Activated CD8-positive, alpha-beta memory T cell treated with anti-CD3 and anti-CD28 coated beads, Interleukin-2, amount 50 U/mL, for 24 hours (primary cell): ENCODE measurements around the gene GRID1.

ENCODE experiments used
- DNase-seq: peaks from one replicate; pipeline ENCODE4 v3.0.0-alpha.2; 2020; ENCODE audit errors: extremely low read depth

The GRID1 gene

DNA sequence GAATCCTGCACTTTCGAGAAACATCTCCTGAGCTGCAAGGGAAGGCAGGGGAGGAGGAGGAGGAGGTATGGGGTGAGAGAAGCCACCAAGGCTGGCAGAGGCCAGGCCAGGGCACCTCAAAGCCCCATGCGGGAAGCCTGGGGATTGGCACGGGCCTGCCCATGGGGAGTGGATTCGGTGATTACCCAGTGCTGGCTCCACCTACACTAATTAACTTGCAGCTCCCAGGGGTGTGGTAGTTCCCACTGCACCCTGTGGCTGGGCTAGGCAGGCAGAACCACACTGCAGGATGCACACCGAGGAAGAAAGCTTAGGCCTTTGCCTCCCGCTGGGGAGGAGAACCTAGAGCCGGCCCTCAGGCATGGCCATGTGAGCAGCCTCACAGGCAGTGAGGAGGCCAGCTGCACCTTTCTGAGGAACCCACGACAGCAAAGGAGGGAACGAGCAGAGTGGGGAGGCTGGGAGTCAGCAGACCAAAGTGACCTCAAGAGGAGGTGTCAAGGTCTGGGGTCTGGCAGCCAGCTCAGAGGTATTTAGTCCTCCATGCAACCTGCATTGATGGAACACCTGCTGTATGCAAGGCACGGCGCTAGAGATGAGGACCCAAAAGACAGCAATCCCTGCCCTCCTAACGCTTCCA, 27.2 kb downstream of the GRID1 start:
- no peak for DNase-seq

DNA sequence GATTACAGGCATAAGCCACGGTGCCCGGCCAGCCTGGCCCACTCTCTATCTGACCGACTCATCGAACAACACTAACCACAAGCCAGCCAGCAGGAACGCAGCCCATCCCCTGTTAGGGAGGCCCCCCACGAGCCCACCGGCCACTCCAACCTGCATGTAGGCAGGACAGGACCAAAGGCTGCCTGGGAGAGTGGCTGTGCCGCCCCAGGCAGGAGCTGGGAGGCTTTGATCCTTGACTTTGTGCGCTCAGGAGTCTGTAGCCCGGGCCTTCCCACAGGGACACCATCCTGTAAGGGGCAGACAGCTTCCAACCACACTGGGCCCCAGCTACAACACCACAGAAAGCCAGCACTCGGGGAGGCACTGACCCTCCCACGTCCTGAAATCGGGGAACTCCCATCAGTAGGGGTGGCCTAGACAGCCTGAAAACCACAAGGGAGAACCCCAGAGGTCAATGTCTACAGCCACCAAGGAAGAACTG, 29.4 kb downstream of the GRID1 start:
- DNase-seq = no peak

GRCh38 chr10:86336341-86336740, 30.3 kb downstream of the GRID1 start:
- DNase-seq = no peak

GRCh38 chr10:86335831-86336230, 30.8 kb downstream of the GRID1 start:
- DNase-seq = no peak

DNA sequence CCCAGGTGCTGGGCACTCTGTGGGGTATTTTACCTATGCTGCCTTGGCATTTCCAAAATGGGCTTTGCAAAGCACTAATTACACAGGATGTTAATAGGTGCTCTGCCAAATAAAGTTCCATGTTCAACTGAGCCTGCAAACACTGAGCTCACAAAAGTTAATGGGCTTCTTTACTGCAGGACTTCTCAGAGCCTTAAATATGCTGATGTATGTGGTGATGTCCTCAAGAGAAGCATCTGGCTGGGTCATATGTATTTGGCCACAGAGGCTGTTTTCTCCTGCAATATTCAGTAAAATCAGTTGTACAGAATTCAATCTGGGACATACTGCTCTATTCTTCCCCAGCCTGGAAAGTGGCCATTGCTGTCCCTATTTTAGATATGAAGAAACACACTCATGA, 31.3 kb downstream of the GRID1 start:
- DNase-seq = no peak

GRCh38 chr10:86334488-86335085, 32.0 kb downstream of the GRID1 start:
- no peak for DNase-seq

DNA sequence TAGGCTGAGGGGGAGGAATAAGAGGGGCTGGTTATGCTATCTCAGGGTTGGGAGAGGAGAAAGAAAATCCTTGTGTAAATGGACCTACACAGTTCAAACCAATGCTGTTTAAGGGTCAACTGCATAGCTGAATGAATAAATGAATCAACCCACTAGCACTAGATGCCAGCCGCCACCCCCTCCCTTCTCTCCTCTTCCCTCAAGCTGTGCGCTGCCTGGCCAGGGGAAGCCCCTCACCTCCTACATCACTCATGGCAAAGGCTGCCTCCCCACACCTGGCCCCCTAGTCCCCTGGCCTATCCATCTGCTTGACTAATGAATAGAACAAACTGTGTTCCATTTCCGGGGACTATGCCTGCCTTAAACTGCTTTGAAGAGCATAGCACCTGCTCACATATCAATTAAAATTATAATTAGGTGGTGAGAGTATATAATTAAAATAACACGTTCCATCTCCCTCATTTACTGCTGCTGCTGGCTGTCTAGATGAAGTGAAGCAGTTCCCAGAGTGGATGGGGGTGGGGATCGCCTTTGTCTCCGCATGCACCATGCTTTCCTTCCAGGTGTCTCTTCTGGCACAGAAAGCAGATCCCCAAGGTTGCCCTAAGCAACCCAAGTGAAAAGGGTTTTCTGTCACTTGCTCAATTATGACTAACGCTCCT, 32.6 kb downstream of the GRID1 start:
- DNase-seq = no peak

- no peak for DNase-seq
Observed at GRCh38 chr10:86331861-86332260, 34.7 kb downstream of the GRID1 start.

DNA sequence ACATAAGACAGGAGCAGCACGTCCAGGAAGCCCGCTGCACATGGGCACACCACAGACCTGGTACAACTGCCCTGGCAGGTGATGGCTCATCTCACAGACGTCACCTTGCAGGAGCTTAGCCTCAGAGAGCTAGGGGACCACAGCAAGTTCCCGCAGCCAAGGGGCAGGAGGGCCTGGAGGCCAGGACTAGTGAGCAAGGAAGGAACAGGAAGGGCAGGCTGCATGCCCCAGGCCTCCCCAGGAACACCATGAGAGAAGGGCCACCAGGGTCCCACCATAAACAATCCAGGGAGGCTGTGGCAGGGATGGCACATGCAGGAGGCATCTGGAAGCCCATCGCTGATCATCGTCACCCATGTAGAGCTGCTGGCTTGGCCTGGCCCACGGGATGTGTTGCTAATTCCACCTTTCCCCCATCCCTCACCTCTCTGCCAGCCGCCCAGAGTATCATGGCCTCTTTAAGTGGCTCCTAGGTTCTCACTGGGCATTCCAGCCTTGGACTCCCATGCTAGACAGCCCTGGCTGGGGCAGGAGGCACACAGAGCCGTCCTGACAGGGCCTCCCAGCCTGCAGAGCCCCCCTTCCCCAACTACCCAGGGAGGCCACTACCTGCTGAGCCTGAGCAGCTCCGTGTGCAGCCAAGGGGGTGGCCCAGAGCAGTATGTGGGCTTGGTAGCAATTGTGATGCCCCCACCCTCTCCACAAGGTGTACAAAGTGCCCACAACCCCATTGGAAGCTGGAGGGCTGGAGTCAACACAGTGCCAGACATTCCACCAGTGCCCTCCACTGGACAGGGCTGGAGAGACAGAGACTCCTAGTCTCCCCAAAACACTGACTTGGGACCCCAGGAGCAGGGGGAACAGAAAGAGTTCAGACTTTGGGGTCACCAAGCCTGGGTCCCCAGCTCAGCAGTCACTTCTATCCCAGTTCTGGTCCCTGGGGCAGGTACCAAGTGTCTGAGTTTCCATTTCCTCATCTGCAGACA, 35.5 kb downstream of the GRID1 start:
- DNase-seq = no peak

DNA sequence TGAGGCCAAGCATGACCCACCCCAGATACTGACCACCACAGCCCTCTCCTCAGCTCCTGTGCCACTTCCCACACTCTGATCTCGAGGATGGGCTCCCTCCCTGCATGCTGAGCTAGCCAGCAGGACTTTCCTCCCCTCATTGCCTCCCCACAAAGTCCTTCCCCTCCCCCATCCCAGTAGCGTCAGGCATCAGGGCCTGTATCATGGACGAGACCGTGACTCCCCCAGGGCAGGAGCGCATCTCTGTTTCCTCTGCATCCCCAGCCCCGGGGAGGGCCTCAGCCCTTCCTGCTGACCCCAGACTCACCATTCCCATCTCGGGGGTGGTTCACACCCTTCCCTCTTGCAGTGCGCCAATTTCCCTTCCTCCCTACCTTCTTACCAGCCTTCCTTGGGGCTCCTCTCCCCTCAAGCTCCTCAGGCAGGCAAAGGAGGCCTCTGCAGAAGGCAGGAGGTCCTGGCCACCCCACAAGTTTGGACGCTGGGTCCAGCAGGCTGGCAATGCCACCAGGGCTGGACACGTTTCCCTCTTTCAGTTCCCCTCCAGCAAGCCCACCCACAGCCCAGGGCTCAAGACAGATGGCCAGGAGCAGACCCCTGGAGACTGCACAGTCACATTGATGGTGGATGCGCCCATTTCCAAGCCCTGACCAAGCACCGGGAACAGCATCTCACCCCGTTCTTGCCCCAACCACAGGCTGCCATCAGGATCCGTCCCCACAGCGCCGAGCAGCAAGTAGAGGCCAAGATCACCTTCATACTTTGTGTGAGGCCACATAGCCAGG, 36.5 kb downstream of the GRID1 start:
- DNase-seq = no peak

DNA sequence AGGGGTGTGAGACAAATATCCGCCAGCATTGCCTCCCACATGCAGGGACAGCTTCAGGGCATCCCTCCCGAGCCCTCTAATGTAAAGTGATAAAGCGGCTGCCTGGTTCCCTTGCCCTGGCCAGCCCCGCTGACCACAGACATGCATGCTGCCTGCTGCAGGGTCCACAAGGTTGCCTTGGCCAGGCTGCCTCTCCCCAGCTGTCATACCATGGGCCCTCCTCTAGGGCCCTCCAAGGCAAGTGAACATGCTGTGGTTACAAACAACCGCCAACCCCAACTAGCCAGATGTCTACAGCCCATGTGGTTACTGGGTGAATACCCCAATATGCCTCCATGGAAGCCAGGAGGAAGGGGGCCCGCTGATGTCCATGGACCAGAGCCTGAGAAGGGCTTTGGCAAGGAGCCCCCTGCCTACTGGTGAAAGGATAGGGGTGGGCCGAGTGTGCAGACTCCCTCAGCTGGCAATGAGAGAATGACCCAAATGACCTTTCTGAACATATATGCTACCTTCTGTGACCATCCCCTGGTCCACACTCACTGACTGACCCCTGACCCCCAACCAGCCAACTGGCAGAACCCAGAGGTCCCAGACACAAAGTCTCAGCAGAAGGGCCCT, 37.4 kb downstream of the GRID1 start:
- no peak for DNase-seq

DNA sequence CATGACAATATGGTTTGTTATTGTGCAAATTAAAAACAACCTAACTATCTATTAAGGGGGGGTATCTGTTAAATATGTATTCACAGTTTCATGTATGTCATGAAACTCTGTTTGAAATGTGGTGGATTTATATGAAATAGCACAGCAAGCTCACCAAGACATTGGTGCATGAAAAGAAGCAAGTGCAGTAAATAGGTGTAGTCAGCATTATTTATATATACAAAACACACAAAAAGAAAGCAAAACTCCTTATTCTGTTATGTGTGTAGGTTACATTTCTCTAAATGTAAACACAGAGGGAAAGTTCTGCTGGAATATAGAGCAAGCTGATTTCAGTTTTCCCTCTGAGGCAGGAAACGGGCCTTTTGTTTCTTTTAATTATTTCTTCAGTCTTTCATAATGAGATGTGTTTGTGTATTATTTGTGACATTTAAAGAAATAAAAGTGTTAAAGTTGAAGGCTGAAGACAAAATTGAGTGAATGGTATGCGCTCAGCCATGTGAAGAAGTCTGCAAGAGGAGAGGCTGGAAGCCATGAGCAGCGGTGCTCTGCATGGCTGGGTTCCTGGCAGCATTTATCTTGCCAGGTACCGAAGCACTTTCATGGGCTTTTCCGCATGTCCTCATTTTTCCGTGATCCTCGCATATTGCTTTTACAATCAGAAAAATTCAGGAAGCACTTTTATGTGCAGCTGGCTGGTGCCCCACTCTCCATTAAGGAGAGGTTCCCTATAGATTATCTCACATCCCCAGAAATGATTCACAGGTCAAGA, 38.5 kb downstream of the GRID1 start:
- DNase-seq = no peak

DNA sequence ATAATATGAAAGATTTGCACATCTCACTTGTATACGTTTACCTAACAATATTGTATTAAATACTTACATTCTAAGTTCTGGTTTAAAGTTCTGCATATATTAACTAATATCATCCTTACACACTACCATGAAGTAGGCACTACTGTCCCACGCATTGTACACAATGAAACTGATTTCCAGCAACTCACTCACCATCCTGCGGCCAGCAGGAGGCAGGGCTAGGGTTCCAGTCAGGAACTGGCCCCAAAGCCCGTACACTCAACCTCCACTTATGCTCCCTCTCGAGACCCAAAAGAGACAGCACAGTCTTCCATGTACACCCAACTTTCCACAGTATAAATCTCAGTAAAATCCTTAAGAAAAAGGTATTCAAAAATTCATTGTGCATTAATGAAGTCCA, 41.4 kb downstream of the GRID1 start:
- DNase-seq = no peak

DNA sequence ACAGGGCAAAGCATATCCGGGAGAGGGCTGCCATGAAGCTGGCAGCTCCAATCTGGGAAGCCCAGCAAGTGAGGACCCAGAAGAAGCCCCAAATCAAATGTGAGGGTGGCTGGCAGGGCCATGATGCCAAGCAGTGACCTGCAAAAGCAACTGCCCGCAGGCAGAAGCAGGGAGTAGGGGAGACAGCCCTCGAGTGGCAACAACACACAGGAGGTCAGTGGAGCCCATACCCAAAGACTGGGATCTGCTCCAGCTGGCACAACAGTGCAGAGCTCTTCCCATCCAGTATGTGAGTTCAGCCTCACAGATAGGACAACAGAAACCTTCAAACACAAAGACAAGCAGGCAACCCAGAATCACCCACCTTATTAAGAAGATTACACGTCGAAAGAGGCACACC, 45.0 kb downstream of the GRID1 start:
- no peak for DNase-seq

GRCh38 chr10:86319676-86320075, 46.9 kb downstream of the GRID1 start:
- DNase-seq = no peak

- no peak for DNase-seq
Observed at GRCh38 chr10:86317949-86318725, 48.5 kb downstream of the GRID1 start.

GRCh38 chr10:86316990-86317389, 49.6 kb downstream of the GRID1 start:
- DNase-seq = no peak

GRCh38 chr10:86316274-86316835, 50.2 kb downstream of the GRID1 start:
- no peak for DNase-seq

DNA sequence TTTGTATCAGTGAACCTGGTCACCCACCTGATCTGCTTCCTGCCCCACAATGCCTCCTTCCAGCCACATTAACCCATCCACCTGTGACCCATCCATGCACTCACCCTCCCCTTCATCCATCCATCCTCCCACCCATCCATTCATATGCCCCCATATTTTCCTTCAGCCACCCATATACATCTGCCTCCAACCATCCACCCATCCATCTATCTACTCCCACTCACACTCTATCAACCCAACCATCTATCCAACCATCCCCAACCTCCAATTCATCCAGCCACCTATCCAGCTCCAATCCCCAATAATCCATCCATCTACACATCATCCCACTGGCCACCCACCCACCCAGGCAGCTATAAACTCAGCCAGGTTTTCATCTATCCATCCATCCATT, 51.0 kb downstream of the GRID1 start:
- DNase-seq = no peak
